Fibroblast of skin of left biceps (primary cell): Measurements from ENCODE around the gene LEKR1.

Experiments used
- DNase-seq, 2 experiments: peaks; one replicate each; pipeline ENCODE4 v3.0.0-alpha.2; 2013; ENCODE audit warnings: low read depth in 2 of 2

The LEKR1 gene

DNA sequence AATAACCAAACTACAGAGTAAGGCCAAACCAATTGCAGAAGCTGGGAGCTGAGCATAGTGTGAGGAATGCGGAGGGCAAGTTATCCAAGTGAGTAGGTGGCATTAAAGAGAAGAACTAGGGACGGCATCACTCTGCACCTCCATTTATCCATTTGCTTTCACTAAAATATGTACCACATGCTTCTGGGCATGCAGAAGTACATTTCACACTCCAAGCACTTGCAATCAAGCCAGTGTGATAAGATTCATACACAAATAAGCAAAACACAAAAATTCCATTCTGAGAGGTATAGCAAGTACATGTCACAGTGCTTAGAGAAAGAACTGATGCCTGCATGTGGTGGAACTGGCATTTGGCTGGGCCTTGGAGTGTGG, 252.6 kb downstream of the LEKR1 start:
- no peak for DNase-seq

DNA sequence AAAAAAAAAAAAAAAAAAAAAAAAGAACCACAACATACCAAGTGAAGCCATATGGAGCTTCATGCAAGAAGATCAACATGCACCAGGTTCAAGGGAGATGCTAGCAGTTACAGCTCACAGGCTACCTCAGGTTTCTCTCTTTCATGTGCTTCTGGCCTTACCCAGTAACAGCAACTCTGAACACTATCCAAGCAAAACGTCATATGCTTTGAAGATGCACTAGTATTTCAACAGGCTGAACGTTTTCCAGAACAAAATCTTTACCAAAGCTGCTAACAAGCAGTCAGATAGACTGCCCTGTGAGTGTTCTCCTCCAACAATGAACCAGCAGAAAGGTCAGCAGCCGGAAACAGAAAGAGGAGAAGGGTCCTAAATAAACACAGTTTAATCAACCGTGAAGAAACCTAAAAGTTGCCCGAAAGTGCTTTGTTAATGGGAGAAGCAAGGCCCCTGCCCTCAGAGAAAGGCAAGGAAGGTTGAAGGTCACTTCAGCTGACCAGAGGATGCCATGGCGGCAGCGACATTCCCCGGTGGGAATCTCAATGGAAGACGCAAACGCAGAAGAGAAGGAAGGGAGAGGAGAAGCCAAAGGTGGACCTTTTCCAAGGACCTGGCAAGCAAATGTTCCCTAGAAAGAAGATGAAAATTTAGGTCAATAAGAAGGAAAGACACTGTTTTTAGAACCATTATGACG, 253.7 kb downstream of the LEKR1 start:
- no peak for DNase-seq

GRCh38 chr3:157081626-157082210, 255.6 kb downstream of the LEKR1 start:
- peak; percentile 56 to 60 for DNase-seq

GRCh38 chr3:157082305-157082982, 256.3 kb downstream of the LEKR1 start:
- peak in 1 of 2 experiments; percentile 44 for DNase-seq

- no peak for DNase-seq
These were observed 257.7 kb downstream of the LEKR1 start for GRCh38 chr3:157083824-157084223.

GRCh38 chr3:157086060-157086750, 260.1 kb downstream of the LEKR1 start:
- DNase-seq = no peak

- DNase-seq = no peak
These were observed 260.6 kb downstream of the LEKR1 start for GRCh38 chr3:157086775-157087174.

- no peak for DNase-seq
These were observed 261.2 kb downstream of the LEKR1 start for GRCh38 chr3:157087373-157087772.

DNA sequence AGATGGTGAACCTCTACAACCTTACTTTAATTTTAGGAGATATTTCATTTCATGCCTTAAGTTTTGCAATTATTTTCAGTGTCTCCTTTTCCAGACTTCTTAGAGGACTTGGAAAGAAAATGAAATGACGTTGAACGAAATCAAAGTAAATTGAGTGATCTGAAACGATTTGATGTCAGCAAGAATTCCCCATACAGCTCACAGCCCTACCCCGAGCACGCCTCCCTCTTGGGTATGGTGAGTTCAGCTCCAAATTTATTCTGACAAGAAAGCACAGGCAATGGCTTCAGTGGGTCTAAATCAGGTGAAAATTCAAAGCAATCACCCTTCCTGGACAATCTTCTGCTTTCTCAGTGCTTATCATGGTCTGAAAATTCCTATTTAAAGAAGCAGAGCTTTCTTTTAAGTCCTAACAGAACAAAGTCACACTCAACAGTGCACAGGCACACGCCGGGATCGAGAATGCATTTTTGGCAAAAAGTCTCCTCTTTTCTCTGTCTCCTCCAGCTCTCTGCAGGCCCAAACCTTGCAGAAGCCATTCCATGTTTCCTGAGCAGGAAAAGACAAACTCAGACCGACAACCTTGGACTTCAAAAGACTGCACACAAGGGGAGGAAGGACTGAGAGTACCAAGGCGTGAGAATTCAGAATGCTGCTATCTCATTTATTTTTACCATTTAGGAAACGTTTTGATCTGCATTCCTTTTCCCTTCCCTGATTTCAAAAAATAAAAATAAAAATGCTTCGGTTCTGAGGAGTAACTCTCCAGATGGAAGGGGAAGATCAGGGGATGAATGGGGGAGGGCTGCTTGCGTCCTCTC, 261.8 kb downstream of the LEKR1 start:
- no peak for DNase-seq

- peak; percentile 83 to 84 for DNase-seq
These were observed 262.7 kb downstream of the LEKR1 start for GRCh38 chr3:157088601-157089454.

GRCh38 chr3:157089455-157090221, 263.5 kb downstream of the LEKR1 start:
- no peak for DNase-seq

DNA sequence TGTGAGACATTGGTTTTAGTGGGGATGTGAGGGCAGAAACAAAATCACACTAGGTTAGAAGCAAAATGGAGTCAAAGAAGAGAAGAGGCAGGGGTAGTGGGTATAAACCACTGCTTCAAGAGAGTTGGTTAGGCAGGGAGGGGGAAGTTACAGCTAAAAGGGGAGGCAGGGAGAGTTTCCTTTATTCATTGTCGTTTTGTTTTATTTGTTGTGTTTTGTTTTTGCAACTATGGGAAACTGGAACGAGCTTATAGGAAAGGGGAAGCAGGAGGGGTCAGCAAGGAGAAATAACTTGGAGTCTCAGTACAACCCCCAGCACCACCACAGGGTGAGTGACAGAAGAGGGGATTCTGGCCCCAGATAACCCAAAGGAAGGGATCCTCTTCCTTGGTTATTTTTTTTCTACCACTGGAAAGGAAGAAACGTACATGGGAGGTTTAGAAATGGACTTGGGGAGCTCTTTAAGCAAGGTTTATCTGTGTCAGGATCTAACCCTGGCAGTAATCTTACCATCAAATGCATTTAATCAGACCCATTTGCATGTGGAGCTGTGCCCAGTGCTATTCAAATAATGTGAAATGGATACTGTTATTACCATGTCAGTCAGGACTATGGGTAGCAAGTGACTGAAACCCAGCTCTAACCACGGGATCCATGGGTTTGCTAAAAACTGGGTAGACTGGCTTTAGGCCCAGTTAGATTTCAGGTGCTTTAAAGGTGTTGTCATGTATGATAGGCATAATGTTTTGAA, 265.1 kb downstream of the LEKR1 start:
- no peak for DNase-seq

DNA sequence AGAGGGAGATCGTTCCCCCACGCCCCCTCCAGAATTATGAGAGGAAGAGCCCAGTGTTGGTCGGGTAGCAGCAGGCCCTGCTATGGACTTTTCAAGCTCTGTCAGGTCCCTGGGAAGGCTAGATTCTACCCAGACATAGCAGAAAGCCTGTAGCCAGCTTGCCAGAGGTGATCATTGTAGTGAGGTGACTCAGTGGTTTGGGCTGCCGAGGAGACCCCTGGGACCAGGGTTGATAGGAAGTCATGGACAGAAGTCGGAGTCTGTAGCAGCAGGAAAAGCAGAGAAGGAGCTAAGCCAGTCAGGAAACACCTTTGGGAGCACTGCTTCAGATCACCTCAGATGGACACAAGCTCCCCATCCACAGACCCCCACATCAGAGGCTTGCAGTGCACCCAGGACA, 266.1 kb downstream of the LEKR1 start:
- DNase-seq = no peak

DNA sequence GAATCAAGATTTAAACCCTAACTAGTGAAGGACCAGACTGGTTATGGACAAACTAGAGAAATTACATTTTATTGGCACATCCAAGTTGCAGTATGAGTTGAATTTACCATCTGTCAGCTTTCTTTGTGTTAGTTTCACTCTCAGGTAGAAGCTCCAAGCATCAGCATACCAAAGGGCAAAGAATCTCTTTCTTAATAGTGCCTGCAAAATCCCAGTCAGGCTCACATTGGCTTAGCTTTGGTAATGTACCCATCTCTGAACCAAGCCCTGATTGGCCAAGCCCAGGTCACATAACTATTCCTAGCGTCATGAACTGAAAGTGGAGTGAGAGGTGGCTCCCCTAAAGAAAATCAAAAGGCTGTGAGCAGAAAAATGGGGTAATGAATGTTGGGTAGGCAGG, 266.9 kb downstream of the LEKR1 start:
- no peak for DNase-seq

GRCh38 chr3:157094301-157094700, 268.1 kb downstream of the LEKR1 start:
- DNase-seq = no peak

GRCh38 chr3:157094751-157095480, 268.8 kb downstream of the LEKR1 start:
- DNase-seq = no peak
